GM13976 (cell line): ENCODE measurements around the gene WNT4.
"Not testable (repeated sequence)": the region's sequence is repeated elsewhere in the genome, so short reads cannot be mapped to it uniquely, and the experiment has no call there.

Source experiments
- DNase-seq: peaks from one replicate; pipeline ENCODE4 v3.0.0; 2012; ENCODE audit warnings: low spot score
- in situ Hi-C: fragments of 300-500 bp; cut with MboI; formaldehyde crosslinking; loops from one replicate; pipeline ENCODE4 v1.12.0; 2022; ENCODE audit warnings: low sequenced_read_pairs, mixed read lengths, inconsistent platforms; ENCODE audit not compliant: unreplicated experiment
- TF ChIP-seq, protein P1 (sequence below): IDR thresholded peaks from 2 replicates; pipeline ENCODE4 v1.5.1; 2012; ENCODE audit warnings: borderline replicate concordance, mild to moderate bottlenecking; ENCODE audit not compliant: insufficient read depth; ENCODE audit errors: extremely low read depth, missing control alignments, control extremely low read depth

WNT4 gene

DNA sequence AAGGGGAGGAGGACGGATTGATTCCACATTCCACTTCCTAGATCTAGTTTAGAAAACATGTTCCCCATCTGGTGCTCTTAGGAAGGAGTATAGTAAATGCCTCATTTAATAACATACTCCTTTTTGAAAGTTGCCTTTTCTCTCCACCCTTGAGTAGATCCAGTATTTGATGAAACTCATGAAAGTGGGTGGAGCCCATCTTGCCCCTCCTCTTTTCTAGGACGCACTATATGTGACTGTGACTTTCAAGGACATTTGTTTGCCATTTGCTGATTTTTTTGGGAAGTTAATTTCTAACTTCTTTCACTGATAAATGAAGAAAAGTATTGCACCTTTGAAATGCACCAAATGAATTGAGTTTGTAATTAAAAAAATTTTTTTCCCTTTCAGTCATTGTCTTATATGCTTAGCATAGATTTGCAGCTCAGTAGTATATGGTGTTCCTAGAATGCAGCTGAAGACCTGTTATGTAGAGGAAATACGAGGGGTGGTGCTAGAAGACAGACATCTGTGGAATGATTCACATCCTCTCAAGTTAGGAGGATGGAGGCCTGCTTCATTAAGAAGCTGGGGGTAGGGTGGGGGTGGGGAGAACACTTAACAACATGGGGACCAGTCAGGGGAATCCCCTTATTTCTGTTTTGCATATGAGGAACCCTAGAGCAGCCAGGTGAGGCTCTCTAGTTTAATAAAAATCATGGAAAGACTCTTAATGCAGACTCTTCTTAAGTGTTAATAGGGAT is 50.7 kb downstream of the WNT4 start:
- peak; percentile 59 for DNase-seq
- in situ Hi-C loops: not testable (repeated sequence)
- TF ChIP-seq, protein P1, sequence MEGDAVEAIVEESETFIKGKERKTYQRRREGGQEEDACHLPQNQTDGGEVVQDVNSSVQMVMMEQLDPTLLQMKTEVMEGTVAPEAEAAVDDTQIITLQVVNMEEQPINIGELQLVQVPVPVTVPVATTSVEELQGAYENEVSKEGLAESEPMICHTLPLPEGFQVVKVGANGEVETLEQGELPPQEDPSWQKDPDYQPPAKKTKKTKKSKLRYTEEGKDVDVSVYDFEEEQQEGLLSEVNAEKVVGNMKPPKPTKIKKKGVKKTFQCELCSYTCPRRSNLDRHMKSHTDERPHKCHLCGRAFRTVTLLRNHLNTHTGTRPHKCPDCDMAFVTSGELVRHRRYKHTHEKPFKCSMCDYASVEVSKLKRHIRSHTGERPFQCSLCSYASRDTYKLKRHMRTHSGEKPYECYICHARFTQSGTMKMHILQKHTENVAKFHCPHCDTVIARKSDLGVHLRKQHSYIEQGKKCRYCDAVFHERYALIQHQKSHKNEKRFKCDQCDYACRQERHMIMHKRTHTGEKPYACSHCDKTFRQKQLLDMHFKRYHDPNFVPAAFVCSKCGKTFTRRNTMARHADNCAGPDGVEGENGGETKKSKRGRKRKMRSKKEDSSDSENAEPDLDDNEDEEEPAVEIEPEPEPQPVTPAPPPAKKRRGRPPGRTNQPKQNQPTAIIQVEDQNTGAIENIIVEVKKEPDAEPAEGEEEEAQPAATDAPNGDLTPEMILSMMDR: peak; percentile 3

DNA sequence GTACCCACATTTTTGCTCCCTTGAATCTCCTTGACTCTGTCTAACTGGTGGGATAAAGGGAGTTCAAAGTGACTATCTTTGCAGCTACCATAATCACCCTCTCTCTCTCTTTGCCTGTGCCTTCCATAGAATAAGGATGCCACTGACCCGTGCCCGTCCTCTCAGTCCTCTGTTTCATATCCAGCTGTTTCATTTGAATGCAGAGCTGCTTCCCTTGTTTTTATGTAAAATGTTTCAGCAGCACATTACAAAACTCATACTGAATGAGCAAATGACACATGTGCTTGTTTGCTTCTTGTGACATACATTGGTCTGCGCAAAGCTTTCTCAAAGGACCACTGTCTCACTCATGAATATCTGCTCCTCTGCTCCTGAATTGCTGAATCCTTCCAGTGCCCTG is 52.0 kb downstream of the WNT4 start:
- in situ Hi-C loops: no loop called here
- TF ChIP-seq, protein P1: no peak
- no peak for DNase-seq

DNA sequence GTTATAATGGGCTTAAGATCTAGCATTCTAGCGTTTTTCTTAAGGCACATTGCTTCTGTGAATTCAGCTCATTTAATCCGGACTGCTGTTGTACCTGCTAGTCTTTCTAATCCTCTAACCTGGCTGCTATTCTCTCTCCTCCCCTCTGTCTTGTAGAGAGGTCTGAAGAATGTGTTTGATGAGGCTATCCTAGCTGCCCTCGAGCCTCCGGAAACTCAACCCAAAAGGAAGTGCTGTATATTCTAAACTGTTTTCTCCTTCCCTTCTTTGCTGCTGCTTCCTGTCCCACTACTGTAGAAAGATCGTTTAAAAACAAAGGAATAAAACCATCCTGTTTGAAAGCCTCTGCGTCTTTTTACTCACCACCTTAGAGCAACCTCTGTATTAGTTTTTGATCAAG is 53.1 kb downstream of the WNT4 start:
- in situ Hi-C loops: no loop called here
- TF ChIP-seq, protein P1: no peak
- DNase-seq: no peak

DNA sequence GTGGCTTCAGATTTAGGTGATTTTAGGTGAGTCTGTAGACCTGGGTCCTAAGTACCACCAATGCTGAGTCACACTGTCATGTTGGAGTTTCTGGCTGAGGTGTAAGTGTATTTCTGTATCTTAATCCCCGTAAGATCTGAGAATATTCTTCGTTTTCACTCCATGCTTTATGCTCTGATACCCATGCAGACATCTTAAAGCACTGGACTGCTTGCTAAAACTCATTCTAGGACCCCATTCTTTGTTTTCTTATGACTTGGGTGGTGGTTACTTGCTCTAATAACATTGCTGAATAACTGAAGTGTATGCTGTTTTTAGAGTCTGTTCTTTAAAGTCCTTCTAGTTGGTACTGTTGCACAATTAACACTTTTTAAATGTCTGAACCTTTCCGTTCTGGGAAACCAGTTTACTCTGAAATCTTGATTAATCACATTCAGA is 53.7 kb downstream of the WNT4 start:
- TF ChIP-seq, protein P1: no peak
- in situ Hi-C loops: no loop called here
- DNase-seq: no peak

DNA sequence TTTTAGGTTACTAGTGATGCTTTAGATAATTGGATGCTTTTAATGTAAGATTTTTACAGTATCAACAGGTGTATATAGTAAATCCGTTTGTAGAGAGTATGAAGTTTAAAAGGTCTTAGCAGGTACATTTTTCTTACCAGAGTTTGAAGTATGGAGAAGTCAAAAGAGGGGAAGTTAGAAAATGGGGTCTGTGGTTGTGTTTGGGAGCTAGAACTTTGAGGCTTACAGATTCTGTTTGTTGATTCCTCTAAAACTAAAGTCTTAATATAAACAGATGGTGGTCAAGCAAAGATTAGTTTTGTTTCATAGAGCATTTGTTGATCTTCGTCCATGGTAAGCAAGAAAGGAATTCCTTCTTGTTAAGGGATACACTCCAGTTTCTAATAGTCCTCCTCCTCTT is 54.6 kb downstream of the WNT4 start:
- in situ Hi-C loops: no loop called here
- no peak for DNase-seq
- TF ChIP-seq, protein P1: no peak

DNA sequence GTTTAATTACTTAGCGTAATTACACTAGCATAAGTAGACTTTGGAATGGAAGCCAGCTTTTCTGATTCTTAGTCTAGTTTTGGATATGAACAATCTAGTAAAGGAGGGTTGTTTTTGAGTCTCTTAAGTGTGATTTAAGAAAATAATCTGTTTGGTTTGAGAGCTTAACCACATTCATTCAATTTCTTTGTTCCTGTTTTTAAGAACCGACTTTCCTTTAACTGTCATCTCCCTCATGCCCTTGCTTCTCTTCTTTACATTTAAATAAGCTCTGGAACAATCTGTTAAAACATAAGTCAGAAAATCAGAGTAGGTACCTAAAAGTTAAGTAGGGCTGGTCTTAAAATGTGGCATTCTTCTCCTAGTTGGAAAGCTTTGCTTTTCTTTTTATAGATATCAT is 62.7 kb downstream of the WNT4 start:
- TF ChIP-seq, protein P1: no peak
- in situ Hi-C loops: no loop called here
- no peak for DNase-seq
